Peyer's patch (tissue), 4 donors: ENCODE results near the gene MAP3K15. TPM values are rescaled to one million over a fixed set of nuclear protein-coding genes. Genes with fewer than 3 reads are reported as not detected.
A peak's percentile ranks its signal among the peaks of the same experiment; 100 is the strongest.

ENCODE experiments used
- DNase-seq, 3 donors: peaks; one replicate each; pipeline ENCODE4 v3.0.0-alpha.2; 2017 to 2019
- H3K27ac ChIP-seq, 4 donors: fragments of 200-600 bp; sonication (generic); one replicate each; pipeline ENCODE4 v1.5.1; 2016 to 2019
- H3K27me3 ChIP-seq, 2 donors: fragments of 200-600 bp; sonication (generic); one replicate each; pipeline ENCODE4 v1.5.1; 2019
- H3K36me3 ChIP-seq, 3 donors: fragments of 200-600 bp; sonication (generic); one replicate each; pipeline ENCODE4 v1.5.1; 2016 to 2019
- H3K4me1 ChIP-seq, 4 donors: fragments of 200-600 bp; sonication (generic); one replicate each; pipeline ENCODE4 v1.5.1; 2016 to 2019
- H3K4me3 ChIP-seq, 4 donors: fragments of 200-600 bp; sonication (generic); 1 replicate in 3 of 4; 2 replicates in 1 of 4; pipeline ENCODE4 v1.5.1; 2016 to 2019; ENCODE audit warnings: mild to moderate bottlenecking in 1 of 4
- H3K9me3 ChIP-seq, 4 donors: fragments of 200-600 bp; sonication (generic); one replicate each; pipeline ENCODE4 v1.5.1; 2016 to 2019; ENCODE audit warnings: mild to moderate bottlenecking in 1 of 4
- POLR2A ChIP-seq, 2 donors: fragments of 450-650 bp; IDR thresholded peaks; one replicate each; pipeline ENCODE4 v1.5.1; 2017; ENCODE audit warnings: antibody characterized with exemption in 2 of 2, mild to moderate bottlenecking in 2 of 2, moderate library complexity in 2 of 2
- total RNA-seq, 4 donors: library from RNA; depleted of rRNA; stranded (reverse); fragments of >200 nt; gene quantifications; one replicate each; pipeline ENCODE4 v1.1.0, GENCODE V29; 2016
- TF ChIP-seq, protein P1 (sequence below), 6 experiments: fragments of 450-650 bp in 4 of 6; fragments of 200-600 bp in 2 of 6; sonication (generic) in 1 of 6; IDR thresholded peaks; one replicate each; pipeline ENCODE4 v1.5.1; 2017 to 2019; ENCODE audit warnings: antibody characterized with exemption in 6 of 6, mild to moderate bottlenecking in 3 of 6, moderate library complexity in 1 of 6

The MAP3K15 gene
- total RNA-seq, 4 donors from 2014 or later, result not detected

GRCh38 chrX:19543020-19543715 lies 27.9 kb upstream of the MAP3K15 start:
- no peaks in the 10 kb centered on the region for H3K4me1 ChIP-seq
- no peaks in the 10 kb centered on the region for H3K27me3 ChIP-seq
- no peaks in the 10 kb centered on the region for H3K36me3 ChIP-seq
- no peaks in the 10 kb centered on the region for H3K9me3 ChIP-seq
- no peak overlapping the region for H3K27ac ChIP-seq
- no peak overlapping the region for H3K4me3 ChIP-seq
- no peak for DNase-seq
- no peak for TF ChIP-seq POLR2A (IDR thresholded peaks at IDR 0.05)
- TF ChIP-seq, protein P1, sequence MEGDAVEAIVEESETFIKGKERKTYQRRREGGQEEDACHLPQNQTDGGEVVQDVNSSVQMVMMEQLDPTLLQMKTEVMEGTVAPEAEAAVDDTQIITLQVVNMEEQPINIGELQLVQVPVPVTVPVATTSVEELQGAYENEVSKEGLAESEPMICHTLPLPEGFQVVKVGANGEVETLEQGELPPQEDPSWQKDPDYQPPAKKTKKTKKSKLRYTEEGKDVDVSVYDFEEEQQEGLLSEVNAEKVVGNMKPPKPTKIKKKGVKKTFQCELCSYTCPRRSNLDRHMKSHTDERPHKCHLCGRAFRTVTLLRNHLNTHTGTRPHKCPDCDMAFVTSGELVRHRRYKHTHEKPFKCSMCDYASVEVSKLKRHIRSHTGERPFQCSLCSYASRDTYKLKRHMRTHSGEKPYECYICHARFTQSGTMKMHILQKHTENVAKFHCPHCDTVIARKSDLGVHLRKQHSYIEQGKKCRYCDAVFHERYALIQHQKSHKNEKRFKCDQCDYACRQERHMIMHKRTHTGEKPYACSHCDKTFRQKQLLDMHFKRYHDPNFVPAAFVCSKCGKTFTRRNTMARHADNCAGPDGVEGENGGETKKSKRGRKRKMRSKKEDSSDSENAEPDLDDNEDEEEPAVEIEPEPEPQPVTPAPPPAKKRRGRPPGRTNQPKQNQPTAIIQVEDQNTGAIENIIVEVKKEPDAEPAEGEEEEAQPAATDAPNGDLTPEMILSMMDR (IDR thresholded peaks at IDR 0.05), result no peak

DNA sequence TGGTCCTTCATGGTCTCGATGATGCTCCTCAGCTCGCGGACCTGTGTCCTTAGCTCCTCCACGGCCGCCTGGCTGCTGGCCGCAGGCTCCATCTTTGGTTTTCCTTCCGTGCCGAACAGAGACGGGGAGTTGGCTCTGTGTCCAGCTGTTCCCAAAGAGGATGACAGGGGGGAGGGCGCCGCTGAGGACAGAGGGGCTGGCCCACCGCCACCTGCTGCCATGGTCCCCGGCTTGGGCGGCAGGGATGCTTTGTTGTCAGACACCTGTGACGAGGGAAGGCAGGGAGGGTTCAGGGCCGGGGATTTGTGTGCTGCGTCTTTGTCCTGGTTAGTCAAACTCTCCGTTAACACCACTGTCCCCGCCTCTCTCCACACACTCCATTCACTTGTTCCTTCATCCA lies 26.6 kb upstream of the MAP3K15 start:
- no peak overlapping the region for H3K27ac ChIP-seq
- no peaks in the 10 kb centered on the region for H3K9me3 ChIP-seq
- H3K4me1 ChIP-seq, result no peaks in the 10 kb centered on the region
- TF ChIP-seq POLR2A (IDR thresholded peaks at IDR 0.05), result no peak
- TF ChIP-seq, protein P1 (IDR thresholded peaks at IDR 0.05), result no peak
- no peaks in the 10 kb centered on the region for H3K36me3 ChIP-seq
- no peak overlapping the region for H3K4me3 ChIP-seq
- no peak for DNase-seq
- no peaks in the 10 kb centered on the region for H3K27me3 ChIP-seq

DNA sequence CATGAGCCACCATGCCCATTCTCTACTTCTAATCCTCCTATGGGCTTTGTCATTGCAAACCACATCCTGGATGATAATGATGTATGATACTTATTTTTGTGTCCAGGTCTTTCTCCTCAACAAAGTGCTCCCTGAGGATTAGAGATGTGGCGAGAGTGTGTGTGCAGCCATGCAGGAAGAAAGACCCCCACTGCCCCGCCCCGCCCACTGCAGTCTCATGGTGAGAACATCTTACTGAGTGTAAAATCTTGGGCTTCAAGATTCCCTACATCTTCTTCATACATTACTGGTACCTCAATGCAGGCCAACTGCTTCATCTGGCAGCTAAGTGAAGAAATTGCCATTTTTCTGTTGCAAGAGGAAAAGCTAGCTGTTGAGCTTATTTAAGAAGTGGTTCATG lies 25.9 kb upstream of the MAP3K15 start:
- Histone ChIP-seq H3K4me1 (no peaks in the 10 kb centered on the region), H3K27ac (no peak overlapping the region), H3K36me3 (no peaks in the 10 kb centered on the region), H3K27me3 (no peaks in the 10 kb centered on the region), H3K9me3 (no peaks in the 10 kb centered on the region), H3K4me3 (no peak overlapping the region)
- no peak for DNase-seq
- TF ChIP-seq, protein P1 (IDR thresholded peaks at IDR 0.05), result no peak
- TF ChIP-seq POLR2A (IDR thresholded peaks at IDR 0.05), result no peak

DNA sequence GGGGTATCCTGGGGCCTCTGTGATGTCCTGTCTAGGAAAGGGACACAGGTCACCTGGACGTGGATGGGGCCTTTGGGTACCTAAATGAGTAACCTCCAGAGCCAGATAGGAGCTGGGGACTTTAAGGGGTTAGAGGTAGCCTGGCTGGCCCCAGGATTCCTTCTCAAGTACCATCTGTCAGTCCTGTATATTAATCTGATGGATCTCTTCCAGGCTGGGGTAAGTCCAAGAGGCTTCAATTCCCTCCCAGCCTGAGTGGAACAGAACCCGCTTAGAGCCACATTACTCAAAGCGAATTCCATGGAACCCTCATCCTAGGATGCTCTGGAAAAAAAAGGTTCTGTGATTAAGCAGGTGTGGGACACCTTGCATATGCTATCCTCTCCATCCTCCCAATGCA lies 24.8 kb upstream of the MAP3K15 start:
- no peak for TF ChIP-seq POLR2A (IDR thresholded peaks at IDR 0.05)
- TF ChIP-seq, protein P1 (IDR thresholded peaks at IDR 0.05), result no peak
- H3K36me3 ChIP-seq, result no peaks in the 10 kb centered on the region
- no peaks in the 10 kb centered on the region for H3K27me3 ChIP-seq
- DNase-seq, result no peak
- H3K4me1 ChIP-seq, result no peaks in the 10 kb centered on the region
- no peaks in the 10 kb centered on the region for H3K9me3 ChIP-seq
- no peak overlapping the region for H3K4me3 ChIP-seq
- no peak overlapping the region for H3K27ac ChIP-seq

- Histone ChIP-seq H3K27ac (no peak overlapping the region), H3K4me3 (no peak overlapping the region), H3K9me3 (no peaks in the 10 kb centered on the region), H3K27me3 (no peaks in the 10 kb centered on the region), H3K36me3 (no peaks in the 10 kb centered on the region), H3K4me1 (no peaks in the 10 kb centered on the region)
- no peak for DNase-seq
- TF ChIP-seq POLR2A (IDR thresholded peaks at IDR 0.05), result no peak
- TF ChIP-seq, protein P1 (IDR thresholded peaks at IDR 0.05), result no peak
Observed at GRCh38 chrX:19539665-19540064, 24.4 kb upstream of the MAP3K15 start.

GRCh38 chrX:19535476-19535875 lies 20.2 kb upstream of the MAP3K15 start:
- H3K4me3 ChIP-seq, result no peak overlapping the region
- DNase-seq, result no peak
- no peaks in the 10 kb centered on the region for H3K36me3 ChIP-seq
- no peak overlapping the region for H3K27ac ChIP-seq
- no peaks in the 10 kb centered on the region for H3K27me3 ChIP-seq
- no peaks in the 10 kb centered on the region for H3K4me1 ChIP-seq
- TF ChIP-seq, protein P1 (IDR thresholded peaks at IDR 0.05), result peak in 1 of 6 experiments; percentile 26
- TF ChIP-seq POLR2A (IDR thresholded peaks at IDR 0.05), result no peak
- no peaks in the 10 kb centered on the region for H3K9me3 ChIP-seq
